HepG2 (cell line): ENCODE measurements around the gene GSTCD. TPM values are rescaled to one million over a fixed set of nuclear protein-coding genes. Genes with fewer than 3 reads are reported as not detected.

Experiments used
- ARHGAP35 ChIP-seq: sonication (generic); formaldehyde crosslinking; IDR thresholded peaks from 2 replicates; pipeline ENCODE4 v1.9.0; 2022; ENCODE audit warnings: mild to moderate bottlenecking, inconsistent platforms, moderate library complexity, missing genetic modification reagents, borderline replicate concordance
- CCDC6 ChIP-seq: sonication (generic); formaldehyde crosslinking; IDR thresholded peaks from 2 replicates; pipeline ENCODE4 v1.8.1; 2022; ENCODE audit warnings: mild to moderate bottlenecking, missing genetic modification reagents, moderate library complexity
- FLYWCH1 ChIP-seq: sonication (generic); formaldehyde crosslinking; IDR thresholded peaks from 2 replicates; pipeline ENCODE4 v1.8.1; 2023; ENCODE audit warnings: mild to moderate bottlenecking, missing genetic modification reagents
- HINFP ChIP-seq: sonication (generic); formaldehyde crosslinking; IDR thresholded peaks from 2 replicates; pipeline ENCODE4 v1.4.0; 2020; ENCODE audit warnings: low read depth, mild to moderate bottlenecking, missing genetic modification reagents
- NBN ChIP-seq: fragments of 450-650 bp; conservative IDR thresholded peaks from 2 replicates; pipeline ENCODE4 v1.6.1; 2017
- NFE2L2 ChIP-seq: fragments of 150-350 bp; IDR thresholded peaks from 2 replicates; pipeline ENCODE4 v1.6.1; 2014; ENCODE audit warnings: low read length
- ONECUT2 ChIP-seq: sonication (generic); formaldehyde crosslinking; IDR thresholded peaks from 2 replicates; pipeline ENCODE4 v1.4.0; 2020; ENCODE audit warnings: missing genetic modification reagents
- RAD21 ChIP-seq: fragments of 450-650 bp; formaldehyde crosslinking; IDR thresholded peaks from 2 replicates; pipeline ENCODE4 v1.5.0; 2020; ENCODE audit warnings: mild to moderate bottlenecking
- RBFOX2 ChIP-seq: fragments of 200-400 bp; formaldehyde crosslinking; IDR thresholded peaks from 2 replicates; pipeline ENCODE4 v1.6.1; 2017; ENCODE audit warnings: low read depth, mild to moderate bottlenecking, low read length
- RFX5 ChIP-seq: IDR thresholded peaks from 2 replicates; pipeline ENCODE4 v1.6.1; 2011; ENCODE audit warnings: low read depth, low read length, improper control_type of control experiment
- RNF2 ChIP-seq: fragments of 450-650 bp; conservative IDR thresholded peaks from 2 replicates; pipeline ENCODE4 v1.6.1; 2016; ENCODE audit warnings: low read depth
- TBX2 ChIP-seq: sonication (generic); formaldehyde crosslinking; IDR thresholded peaks from 2 replicates; pipeline ENCODE4 v1.5.0; 2020; ENCODE audit warnings: missing genetic modification reagents, mild to moderate bottlenecking, borderline replicate concordance
- ZFP62 ChIP-seq: sonication (generic); formaldehyde crosslinking; IDR thresholded peaks from 2 replicates; pipeline ENCODE4 v1.4.0; 2020; ENCODE audit warnings: missing genetic modification reagents
- ZNF160 ChIP-seq: sonication (generic); formaldehyde crosslinking; IDR thresholded peaks from 2 replicates; pipeline ENCODE4 v1.8.0; 2022; ENCODE audit warnings: mild to moderate bottlenecking, inconsistent platforms, missing genetic modification reagents
- ZNF232 ChIP-seq: sonication (generic); formaldehyde crosslinking; IDR thresholded peaks from 2 replicates; pipeline ENCODE4 v1.4.0; 2020; ENCODE audit warnings: missing genetic modification reagents, borderline replicate concordance
- ZNF367 ChIP-seq: sonication (generic); formaldehyde crosslinking; IDR thresholded peaks from 2 replicates; pipeline ENCODE4 v1.4.0; 2020; ENCODE audit warnings: missing genetic modification reagents, borderline replicate concordance
- ZNF383 ChIP-seq: sonication (generic); formaldehyde crosslinking; IDR thresholded peaks from 2 replicates; pipeline ENCODE4 v1.4.0; 2020; ENCODE audit warnings: missing genetic modification reagents, mild to moderate bottlenecking, borderline replicate concordance
- ZNF572 ChIP-seq: sonication (generic); formaldehyde crosslinking; IDR thresholded peaks from 2 replicates; pipeline ENCODE4 v1.5.1; 2020; ENCODE audit warnings: mild to moderate bottlenecking, missing genetic modification reagents
- ZNF792 ChIP-seq: IDR thresholded peaks from 2 replicates; pipeline ENCODE4 v1.6.1; 2016
- ZNF879 ChIP-seq: sonication (generic); formaldehyde crosslinking; IDR thresholded peaks from 2 replicates; pipeline ENCODE4 v1.8.1; 2023; ENCODE audit warnings: missing genetic modification reagents
- polyA plus RNA-seq, 8 experiments: library from polyadenylated mRNA; depleted of rRNA in 3 of 8; stranded (reverse) in 7 of 8; unstranded in 1 of 8; fragments of >200 nt; fragmentation: Illumina TruSeq in 4 of 8; extraction: Trizol in 4 of 8; gene quantifications; 2 replicates each; pipeline versions ENCODE4 v1.2.1 to v1.2.3, GENCODE V29; 2011 to 2016; ENCODE audit warnings: low read depth in 4 of 8, missing spikeins in 1 of 8, mixed read lengths in 1 of 8; ENCODE audit not compliant: insufficient read depth in 1 of 8
- total RNA-seq, 5 experiments: library from RNA; depleted of rRNA; stranded (reverse); fragments of >200 nt; fragmentation: Illumina TruSeq; extraction: Trizol; gene quantifications; 2 replicates each; pipeline ENCODE4 v1.2.3, GENCODE V29; 2016; ENCODE audit warnings: low read depth in 1 of 5
- TF ChIP-seq, protein P1 (sequence below), 2 experiments: IDR thresholded peaks; 2 replicates each; pipeline ENCODE4 v1.6.1; 2011 to 2012; ENCODE audit warnings: low read length in 2 of 2, borderline replicate concordance in 1 of 2, low read depth in 1 of 2, mild to moderate bottlenecking in 1 of 2, moderate library complexity in 1 of 2
- TF ChIP-seq, protein P2 (sequence below): sonication (generic); formaldehyde crosslinking; IDR thresholded peaks from 2 replicates; pipeline ENCODE4 v1.5.0; 2020; ENCODE audit warnings: mild to moderate bottlenecking, low read depth, missing genetic modification reagents, borderline replicate concordance
- TF ChIP-seq, protein P3 (sequence below): sonication (generic); formaldehyde crosslinking; IDR thresholded peaks from 2 replicates; pipeline ENCODE4 v1.8.1; 2023; ENCODE audit warnings: missing genetic modification reagents, mild to moderate bottlenecking, borderline replicate concordance
- TF ChIP-seq, protein P4 (sequence below): sonication (generic); formaldehyde crosslinking; IDR thresholded peaks from 2 replicates; pipeline ENCODE4 v1.4.0; 2020; ENCODE audit warnings: low read depth, mild to moderate bottlenecking, missing genetic modification reagents

GSTCD gene
- total and polyA plus RNA-seq, 2 of the 13 experiments (the other 11 are each of a cell fraction or from before 2014, with no cell fraction given): 7.9 to 30.8 TPM

- TF ChIP-seq, protein P1, sequence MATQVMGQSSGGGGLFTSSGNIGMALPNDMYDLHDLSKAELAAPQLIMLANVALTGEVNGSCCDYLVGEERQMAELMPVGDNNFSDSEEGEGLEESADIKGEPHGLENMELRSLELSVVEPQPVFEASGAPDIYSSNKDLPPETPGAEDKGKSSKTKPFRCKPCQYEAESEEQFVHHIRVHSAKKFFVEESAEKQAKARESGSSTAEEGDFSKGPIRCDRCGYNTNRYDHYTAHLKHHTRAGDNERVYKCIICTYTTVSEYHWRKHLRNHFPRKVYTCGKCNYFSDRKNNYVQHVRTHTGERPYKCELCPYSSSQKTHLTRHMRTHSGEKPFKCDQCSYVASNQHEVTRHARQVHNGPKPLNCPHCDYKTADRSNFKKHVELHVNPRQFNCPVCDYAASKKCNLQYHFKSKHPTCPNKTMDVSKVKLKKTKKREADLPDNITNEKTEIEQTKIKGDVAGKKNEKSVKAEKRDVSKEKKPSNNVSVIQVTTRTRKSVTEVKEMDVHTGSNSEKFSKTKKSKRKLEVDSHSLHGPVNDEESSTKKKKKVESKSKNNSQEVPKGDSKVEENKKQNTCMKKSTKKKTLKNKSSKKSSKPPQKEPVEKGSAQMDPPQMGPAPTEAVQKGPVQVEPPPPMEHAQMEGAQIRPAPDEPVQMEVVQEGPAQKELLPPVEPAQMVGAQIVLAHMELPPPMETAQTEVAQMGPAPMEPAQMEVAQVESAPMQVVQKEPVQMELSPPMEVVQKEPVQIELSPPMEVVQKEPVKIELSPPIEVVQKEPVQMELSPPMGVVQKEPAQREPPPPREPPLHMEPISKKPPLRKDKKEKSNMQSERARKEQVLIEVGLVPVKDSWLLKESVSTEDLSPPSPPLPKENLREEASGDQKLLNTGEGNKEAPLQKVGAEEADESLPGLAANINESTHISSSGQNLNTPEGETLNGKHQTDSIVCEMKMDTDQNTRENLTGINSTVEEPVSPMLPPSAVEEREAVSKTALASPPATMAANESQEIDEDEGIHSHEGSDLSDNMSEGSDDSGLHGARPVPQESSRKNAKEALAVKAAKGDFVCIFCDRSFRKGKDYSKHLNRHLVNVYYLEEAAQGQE (IDR thresholded peaks at IDR 0.05; ENCODE audit: borderline replicate concordance in 1 of 2, low read depth in 1 of 2, low read length in 2 of 2): peak in 1 of 2 experiments; percentile 72; a peak in 1 of 4 replicates
- TF ChIP-seq FLYWCH1 (CRISPR knock-in tag) (no peak), RAD21 (CRISPR knock-in tag) (peak; percentile 50; the same call in 1 of the 2 replicates), NBN (no peak), ARHGAP35 (CRISPR knock-in tag) (peak; percentile 83), ZNF572 (CRISPR knock-in tag) (peak; percentile 93), ZNF879 (CRISPR knock-in tag) (no peak), ZFP62 (CRISPR knock-in tag) (no peak), ONECUT2 (no peak), ZNF383 (peak; percentile 78; the same call in 1 of the 2 replicates), ZNF792 (peak; percentile 97), RNF2 (peak; percentile 65; the same call in 1 of the 2 replicates), RFX5 (peak; percentile 62; the same call in 1 of the 2 replicates), HINFP (CRISPR knock-in tag) (peak; percentile 94), ZNF367 (CRISPR knock-in tag) (no peak; the same call in 1 of the 2 replicates), TBX2 (CRISPR knock-in tag) (peak; percentile 82), CCDC6 (peak; percentile 82; the same call in 1 of the 2 replicates), ZNF160 (CRISPR knock-in tag) (peak; percentile 97), ZNF232 (CRISPR knock-in tag) (peak; percentile 26; the same call in 1 of the 2 replicates), NFE2L2 (no peak), RBFOX2 (peak; percentile 82)
- TF ChIP-seq, protein P2, sequence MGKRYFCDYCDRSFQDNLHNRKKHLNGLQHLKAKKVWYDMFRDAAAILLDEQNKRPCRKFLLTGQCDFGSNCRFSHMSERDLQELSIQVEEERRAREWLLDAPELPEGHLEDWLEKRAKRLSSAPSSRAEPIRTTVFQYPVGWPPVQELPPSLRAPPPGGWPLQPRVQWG (CRISPR knock-in tag): no peak
- TF ChIP-seq, protein P3, sequence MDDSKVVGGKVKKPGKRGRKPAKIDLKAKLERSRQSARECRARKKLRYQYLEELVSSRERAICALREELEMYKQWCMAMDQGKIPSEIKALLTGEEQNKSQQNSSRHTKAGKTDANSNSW (CRISPR knock-in tag): no peak
- TF ChIP-seq, protein P4, sequence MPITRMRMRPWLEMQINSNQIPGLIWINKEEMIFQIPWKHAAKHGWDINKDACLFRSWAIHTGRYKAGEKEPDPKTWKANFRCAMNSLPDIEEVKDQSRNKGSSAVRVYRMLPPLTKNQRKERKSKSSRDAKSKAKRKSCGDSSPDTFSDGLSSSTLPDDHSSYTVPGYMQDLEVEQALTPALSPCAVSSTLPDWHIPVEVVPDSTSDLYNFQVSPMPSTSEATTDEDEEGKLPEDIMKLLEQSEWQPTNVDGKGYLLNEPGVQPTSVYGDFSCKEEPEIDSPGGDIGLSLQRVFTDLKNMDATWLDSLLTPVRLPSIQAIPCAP: no peak
These were observed at the start of gene GSTCD, which contains the start of gene INTS12 (continued) for GRCh38 chr4:105708181-105709080.
